NK-92 treated with Interleukin-12 subunit alpha and Interleukin-12 subunit beta, amount 100 ng/mL, for 24 hours (cell line): ENCODE data around the gene TXNRD1.
"Not testable (repeated sequence)": the region's sequence is repeated elsewhere in the genome, so short reads cannot be mapped to it uniquely, and the experiment has no call there.

Experiments used
- DNase-seq: peaks from one replicate; lab custom pipeline; 2025; lab: John Stamatoyannopoulos, UW

TXNRD1 gene

GRCh38 chr12:104304261-104305009, 88.9 kb downstream of the TXNRD1 start:
- DNase-seq, result no peak

GRCh38 chr12:104305349-104305748, 89.8 kb downstream of the TXNRD1 start:
- DNase-seq, result no peak

- no peak for DNase-seq
Observed at GRCh38 chr12:104306376-104306775, 90.8 kb downstream of the TXNRD1 start.

DNA sequence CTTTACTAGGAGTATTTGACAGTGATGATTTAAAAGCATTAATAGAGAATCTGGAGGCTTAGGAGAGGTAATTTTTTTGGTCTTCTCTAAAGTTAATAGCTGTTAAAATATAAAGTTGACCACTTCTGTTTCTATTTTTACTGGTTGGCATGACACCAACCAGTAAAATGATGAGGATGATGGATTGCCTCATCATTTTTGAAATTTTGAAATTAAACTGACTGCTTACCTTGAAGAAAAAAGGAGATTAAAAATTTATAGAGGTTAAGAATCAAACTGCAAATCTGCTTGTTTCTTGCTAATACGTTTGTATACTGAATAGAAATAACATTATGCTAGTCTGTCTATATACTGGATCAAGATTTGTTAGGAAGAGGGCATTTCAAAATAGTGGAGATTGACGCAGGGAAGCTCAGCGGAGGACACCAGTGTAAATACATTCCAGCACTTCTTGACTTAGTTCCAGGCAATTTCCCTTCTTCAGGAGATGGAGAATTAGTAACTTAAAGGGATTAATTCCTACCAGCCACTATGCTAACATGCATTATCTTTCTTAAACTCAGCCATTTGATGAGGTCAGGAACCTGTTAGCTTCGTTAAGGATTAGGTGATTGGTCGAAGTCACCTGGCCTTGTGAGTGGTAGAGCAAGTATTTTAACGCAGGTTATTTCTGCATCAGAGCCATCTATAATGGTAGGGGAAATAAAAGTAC, 91.5 kb downstream of the TXNRD1 start:
- DNase-seq, result no peak

DNA sequence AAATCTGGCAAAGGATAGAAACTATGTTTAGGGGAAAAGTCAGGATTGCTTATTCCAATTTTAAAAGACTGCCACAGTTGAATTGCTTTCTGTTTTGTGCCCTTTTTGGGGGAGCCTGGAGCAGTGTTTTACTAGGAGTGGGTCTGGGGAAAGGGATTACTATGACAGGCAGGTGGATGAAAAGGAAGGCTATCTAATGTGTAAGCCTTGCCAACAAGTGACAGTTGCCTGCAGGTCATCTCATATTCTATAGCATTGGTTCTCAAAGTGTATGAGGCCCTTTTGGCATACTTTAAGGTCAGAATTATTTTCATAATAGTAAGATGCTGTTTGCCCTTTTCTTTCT, 92.0 kb downstream of the TXNRD1 start:
- no peak for DNase-seq

DNA sequence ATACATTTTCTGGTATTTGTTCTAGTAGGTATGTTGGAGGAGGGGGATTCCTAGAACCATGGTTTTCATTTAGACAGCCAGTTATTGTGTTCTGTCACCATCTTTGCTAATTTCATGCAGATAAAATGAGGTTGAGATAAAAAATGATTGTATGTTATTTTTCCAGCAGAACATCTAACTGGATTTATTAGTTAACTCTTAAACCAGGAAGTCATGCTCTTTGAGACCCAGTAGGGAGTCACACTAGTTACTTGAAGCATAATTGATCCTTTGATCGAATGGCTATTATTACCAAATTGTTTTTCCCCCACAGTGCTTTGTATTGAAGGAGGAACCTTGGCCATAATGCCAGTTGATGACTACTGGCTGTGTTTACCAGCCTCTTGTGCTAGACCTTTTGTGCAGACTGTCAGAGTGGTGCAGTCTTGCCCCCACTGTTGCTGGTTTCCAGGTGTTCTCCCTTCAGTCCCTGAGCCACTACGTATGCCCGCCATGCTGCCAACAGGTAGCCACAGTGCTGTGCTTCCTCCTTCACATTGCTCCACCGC, 93.9 kb downstream of the TXNRD1 start:
- no peak for DNase-seq

GRCh38 chr12:104310751-104311633, 95.4 kb downstream of the TXNRD1 start:
- DNase-seq, result no peak

DNA sequence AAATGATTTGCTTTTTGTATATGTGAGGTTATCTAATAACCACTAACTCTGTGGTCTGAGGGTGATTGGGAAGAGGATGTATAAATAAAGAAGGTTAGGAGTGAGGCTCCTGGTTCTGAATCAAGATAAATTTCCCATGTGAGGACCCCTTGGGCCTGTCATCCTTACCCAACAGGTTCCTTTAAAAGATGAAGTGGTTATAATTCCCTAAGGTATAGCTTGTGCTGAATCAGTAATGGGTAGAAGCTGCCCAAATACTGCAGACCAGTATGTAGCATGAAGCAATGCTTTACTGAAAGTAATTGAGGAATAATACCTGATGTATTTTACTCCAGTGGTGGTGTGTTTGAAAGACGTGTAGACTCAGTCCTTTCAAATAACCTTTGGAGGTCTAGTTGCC, 96.6 kb downstream of the TXNRD1 start:
- no peak for DNase-seq

- DNase-seq, result no peak
Observed at GRCh38 chr12:104312654-104313053, 97.1 kb downstream of the TXNRD1 start.

DNA sequence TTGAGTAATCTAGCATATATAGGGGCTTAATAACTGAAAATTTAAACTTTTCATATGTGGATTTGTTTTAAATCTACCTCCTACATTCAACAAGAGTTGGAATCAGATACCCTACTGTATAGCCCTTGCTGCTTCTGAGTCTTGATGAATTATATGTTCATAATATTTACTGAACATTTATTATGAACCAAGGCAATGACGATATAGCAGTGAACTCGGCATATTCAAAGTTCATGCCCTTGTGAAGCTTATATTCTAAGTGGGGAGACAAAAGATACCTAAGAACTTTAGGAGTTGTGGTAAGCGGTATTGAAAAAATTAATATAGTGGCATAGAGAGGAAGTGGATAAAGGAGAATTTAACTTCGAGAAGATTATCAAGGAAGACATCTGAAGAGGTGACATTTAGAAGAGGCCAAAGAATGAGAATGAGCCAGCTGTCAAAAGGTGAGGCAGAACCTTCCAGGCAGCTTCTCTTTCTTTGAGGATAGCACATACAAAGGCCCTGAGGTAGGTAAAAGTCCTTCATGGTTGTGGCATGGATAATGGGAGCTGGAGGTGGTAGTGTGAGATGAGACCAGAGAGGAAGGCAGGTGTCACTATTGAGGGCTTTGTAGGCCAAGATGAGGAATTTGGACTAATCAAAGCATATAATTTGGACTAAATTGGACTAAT, 98.1 kb downstream of the TXNRD1 start:
- no peak for DNase-seq

GRCh38 chr12:104314242-104314614, 98.6 kb downstream of the TXNRD1 start:
- DNase-seq, result no peak

DNA sequence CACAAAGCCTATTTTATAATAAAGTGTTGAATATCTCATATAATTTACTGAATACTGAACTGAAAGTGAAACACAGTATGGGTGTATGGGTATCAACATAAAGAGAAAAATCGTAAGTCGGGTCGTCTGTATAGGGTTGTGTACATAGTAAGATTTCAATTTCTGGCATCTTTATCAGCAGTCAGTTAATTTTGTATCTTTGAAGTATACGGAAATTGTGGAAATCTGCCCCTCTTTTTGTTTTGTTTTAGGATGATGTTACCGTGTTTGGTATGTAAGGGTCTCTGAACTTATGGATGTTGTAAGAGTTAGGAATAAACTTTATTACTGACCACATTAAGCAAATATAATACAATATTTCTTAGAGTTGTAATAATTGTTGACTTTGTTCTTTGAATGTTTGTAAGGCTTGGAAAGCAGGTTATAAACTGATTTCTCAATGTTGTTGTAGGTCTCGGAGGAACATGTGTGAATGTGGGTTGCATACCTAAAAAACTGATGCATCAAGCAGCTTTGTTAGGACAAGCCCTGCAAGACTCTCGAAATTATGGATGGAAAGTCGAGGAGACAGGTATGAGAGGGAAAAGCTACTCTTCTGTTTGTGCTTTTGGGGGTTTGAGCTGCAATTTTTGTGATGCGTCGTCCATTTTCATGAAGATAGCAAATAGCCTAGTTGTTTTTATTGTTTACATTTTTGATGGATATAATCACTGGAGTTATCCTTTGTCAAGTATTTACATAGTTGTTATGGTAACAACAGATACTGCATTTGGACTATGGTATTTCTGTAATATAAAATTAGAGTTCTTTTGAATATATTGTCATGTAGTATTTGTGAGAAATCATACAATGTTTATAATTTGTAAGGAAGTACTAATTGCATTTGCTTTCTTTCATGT, 100.0 kb downstream of the TXNRD1 start:
- DNase-seq, result no peak

- no peak for DNase-seq
Observed at GRCh38 chr12:104316936-104317335, 101.4 kb downstream of the TXNRD1 start.

DNA sequence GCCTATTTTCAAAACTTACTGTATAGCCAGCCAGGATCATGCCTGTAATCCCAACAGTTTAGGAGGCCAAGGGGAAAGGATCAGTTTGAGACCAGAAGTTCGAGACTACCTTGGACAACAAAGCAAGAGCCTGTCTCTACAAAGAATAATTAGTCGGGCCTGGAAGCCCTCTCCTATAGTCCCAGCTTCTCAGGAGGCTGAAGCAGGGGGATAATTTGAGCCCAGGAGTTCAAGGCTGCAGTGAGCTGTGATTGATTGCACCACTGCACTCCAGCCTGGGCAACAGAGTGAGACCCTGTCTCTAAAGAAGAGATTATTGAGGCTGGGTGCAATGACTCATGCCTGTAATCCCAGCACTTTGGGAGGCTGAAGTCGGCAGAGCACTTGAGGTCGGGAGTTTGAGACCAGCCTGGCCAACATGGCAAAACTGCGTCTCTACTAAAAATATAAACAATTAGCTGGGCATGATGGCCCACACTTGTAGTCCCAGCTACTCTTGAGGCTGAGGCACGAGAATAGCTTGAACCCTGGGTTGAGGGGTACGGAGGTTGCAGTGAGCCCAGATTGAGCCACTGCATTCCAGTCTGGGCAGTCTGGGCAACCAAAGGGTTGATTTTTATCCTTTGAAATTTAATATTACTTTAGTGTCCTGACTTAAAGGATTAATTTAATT, 102.1 kb downstream of the TXNRD1 start:
- no peak for DNase-seq

DNA sequence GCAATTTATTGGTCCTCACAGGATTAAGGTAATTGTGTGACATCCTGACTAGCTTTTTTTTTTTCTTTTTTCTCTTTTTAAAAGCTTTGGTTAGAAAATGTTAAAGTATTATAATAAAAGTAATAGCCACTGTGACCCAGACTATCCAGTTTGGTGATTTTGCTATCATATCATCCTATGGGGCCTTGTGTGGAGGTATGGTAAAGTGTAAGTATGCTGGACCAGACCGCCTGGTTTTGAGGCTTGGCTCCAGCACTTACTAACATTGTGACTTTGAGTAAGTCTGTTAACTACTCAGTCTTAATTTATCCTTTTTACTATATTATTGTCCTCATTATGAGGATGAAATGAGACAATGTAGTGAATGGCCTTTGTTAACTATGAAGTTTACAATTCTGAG, 103.4 kb downstream of the TXNRD1 start:
- no peak for DNase-seq

DNA sequence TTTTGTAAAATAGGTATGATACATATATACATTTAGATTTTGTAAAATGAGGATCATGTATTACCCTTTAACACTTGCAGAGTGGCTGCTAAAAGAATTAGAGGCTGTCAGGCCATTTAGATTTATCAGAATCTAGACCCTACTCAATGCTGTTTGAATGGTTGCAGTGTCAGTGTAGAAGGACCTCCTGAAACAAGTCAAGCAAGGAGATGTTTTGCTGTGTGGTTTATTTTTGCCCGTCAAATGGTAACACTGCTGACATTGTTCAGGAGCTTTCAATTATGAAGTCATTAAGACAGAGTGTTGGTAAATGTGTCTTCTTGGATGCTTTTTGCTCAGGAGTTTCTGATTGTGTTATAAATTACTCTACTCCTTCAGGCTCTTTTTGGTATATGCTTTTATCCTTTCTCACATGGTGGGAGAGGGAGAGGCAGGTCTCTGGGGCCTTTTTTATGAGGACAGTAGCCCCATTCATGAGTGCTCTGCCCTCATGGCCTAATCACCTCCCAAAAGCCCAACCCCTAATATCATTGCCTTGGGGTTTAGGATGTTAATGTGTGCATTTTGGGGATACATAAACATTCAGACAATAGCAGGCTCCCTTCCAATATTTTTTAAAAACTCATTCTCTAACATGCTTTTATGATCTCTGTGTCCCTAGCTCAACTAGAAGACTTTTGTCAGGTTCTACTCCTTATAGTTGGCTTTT, 104.5 kb downstream of the TXNRD1 start:
- DNase-seq, result no peak

DNA sequence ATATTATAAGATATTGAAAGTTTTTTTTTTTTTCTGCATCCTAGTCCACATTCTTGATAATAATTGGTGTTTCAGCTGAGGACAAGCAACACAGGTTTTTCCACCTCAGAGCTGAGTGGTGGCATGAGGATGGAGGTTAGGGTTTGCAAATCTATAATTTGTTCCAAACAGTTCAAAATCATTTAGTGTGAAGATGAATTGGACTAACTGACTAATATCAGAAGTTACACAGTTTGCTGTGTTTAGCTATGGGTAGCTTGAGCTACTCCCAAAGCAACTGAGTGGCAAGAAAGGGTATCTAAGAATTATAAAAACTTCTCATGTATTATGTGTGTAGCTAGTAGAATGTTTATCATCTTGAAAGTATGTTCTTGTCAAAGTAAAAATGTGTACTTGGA, 105.0 kb downstream of the TXNRD1 start:
- DNase-seq, result no peak

- DNase-seq, result no peak
Observed at GRCh38 chr12:104321949-104322348, 106.4 kb downstream of the TXNRD1 start.

GRCh38 chr12:104322533-104322932, 107.0 kb downstream of the TXNRD1 start:
- DNase-seq, result not testable (repeated sequence)

DNA sequence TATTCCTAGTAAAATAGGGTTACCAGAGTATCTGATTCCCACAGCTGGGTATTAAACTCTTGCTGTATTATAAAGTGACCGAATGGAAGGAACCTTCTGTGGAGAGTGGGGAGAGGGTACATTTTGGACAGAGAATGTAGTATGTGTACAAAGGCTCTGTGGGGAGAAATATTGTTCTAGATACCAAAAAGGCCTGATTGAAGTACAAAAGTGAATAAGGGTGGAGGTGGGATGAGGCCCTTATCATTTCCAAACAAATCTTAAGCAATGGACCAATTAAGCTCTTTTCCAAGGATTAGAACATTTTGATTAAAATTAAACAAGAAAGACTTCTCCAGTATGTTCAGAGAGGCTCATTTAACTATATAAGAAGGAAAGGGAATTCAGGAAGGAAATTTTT, 108.3 kb downstream of the TXNRD1 start:
- DNase-seq, result no peak
